A549 treated with CORT108297 at 1 μM for 4 hours (cell line): ENCODE measurements around the gene SAMD9. TPM values are rescaled to one million over a fixed set of nuclear protein-coding genes. Genes with fewer than 3 reads are reported as not detected.

Experiments used
- total RNA-seq: library from RNA; stranded (reverse); fragments of 200-300 nt; extraction: Qiagen RNA extraction; gene quantifications from 5 replicates; pipeline ENCODE4 v1.2.3, GENCODE V29; 2022

SAMD9 gene
- 3.4 to 7.2 TPM (median 5.9 TPM) in 5 replicates for total RNA-seq

GRCh38 chr7:93117852-93118530, at the start of gene SAMD9:
SAMD9 (minus strand) TSS chr7:93117979; CDS start chr7:93106097, 11,882 bp downstream.

GRCh38 chr7:93148144-93148543, 30.4 kb upstream of the SAMD9 start, which contains the start of gene SAMD9L:
SAMD9L (minus strand) TSS chr7:93148385; CDS start chr7:93135971, 12,414 bp downstream.

Other genes starting within 250 kb of the SAMD9 start
- 0.49 to 1.0 TPM (median 0.81 TPM) in 5 replicates for gene SAMD9L, start 30.4 kb upstream of the SAMD9 start, total RNA-seq
- not detected in 5 replicates for gene HEPACAM2, start 108.5 kb upstream of the SAMD9 start, total RNA-seq
- gene VPS50, start 114.4 kb upstream of the SAMD9 start, total RNA-seq = 5.7 to 7.4 TPM (median 6.5 TPM) in 5 replicates